GM21737 (cell line): Measurements from ENCODE around the gene LBHD2.

ENCODE experiments used
- ATAC-seq: cut with Tn5 transposase; IDR thresholded peaks from one replicate; pipeline ENCODE4 v1.9.1; 2021; ENCODE audit warnings: mild to moderate bottlenecking, moderate library complexity; ENCODE audit not compliant: unreplicated experiment

The LBHD2 gene

DNA sequence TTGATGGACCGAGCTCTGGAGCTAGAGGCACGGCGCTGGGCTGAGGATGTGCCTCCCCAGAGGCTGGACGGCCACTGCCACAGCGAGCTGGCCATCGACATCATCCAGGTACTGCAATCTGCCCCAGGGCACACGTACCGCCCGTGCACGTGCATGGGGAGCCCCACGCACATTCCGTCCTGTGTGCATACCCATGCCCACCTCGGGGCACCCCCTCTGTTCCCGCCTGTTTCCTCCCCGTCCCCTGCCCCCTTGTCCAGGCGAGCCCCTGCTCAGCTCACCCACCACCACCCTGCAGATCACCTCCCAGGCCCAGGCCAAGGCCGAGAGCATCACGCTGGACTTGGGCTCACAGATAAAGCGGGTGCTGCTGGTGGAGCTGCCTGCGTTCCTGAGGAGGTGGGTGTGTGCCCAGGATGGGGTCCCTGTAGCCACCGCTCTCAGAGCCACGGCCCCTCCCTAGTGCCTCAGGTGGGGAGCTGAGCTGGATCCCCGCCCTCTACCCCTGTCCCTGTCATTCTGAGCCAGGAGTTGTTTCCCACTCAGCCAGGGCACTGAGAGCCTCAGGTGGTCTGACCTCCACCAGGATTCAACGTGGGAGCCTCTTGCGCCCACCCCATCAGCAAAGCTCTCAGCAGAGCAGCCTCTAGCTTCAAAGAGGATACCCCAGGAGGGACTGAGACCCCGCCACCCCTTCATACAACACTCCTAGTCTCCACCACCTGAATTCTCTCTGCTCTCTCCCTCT, 46.2 kb downstream of the LBHD2 start:
- no peak for ATAC-seq

GRCh38 chr14:103130965-103131364, 47.0 kb downstream of the LBHD2 start:
- ATAC-seq = no peak

DNA sequence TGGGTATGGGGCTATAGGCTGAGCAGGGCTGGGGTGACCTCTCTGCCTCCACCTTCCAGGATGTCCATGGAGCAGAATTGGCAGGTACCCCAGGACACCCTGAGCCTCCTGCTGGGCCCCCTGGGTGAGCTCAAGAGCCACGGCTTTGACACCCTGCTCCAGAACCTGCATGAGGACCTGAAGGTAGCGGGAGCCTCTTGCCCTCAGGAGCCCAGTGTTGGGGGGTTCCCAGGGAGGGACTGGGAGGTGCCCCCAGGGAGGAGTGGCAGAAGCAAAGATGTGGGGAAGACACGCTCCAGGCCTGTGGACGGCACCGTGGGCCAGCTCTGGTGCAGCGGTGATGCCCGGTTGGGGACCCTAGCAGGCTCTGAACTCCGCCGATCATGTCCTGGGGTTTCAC, 47.6 kb downstream of the LBHD2 start:
- ATAC-seq = no peak

DNA sequence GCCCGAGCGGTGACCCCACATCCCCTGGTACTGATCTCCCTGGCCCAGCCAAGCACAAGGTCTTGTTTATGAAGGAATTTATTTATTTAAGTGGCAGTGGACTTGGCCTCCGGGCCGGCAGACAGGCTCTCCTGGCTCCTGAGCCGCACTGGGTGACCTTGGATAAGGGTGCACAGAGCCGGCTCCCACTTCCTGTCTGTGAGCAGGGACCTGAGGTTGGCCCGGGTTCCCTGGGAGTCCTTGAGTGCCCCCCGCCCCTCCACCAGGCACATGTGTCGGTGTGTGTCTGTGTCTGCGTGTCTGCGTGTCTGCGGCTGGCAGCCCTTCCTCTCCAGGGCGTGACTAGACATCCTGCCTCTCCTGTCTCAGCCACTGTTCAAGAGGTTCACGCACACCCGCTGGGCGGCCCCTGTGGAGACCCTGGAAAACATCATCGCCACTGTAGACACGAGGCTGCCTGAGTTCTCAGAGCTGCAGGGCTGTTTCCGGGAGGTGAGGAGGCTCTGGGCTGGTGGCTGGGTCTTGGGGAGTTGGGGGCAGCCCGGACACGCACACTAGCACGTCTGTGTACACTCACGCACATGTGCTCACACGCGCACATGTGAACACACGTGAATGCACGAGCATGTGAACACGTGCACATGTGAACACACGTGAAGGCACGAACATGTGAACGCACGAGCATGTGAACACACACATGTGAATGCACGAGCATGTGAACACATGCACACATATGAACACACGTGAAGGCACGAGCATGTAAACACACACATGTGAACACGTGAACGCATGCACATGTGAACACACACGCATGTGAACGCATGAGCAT, 48.6 kb downstream of the LBHD2 start:
- no peak for ATAC-seq

DNA sequence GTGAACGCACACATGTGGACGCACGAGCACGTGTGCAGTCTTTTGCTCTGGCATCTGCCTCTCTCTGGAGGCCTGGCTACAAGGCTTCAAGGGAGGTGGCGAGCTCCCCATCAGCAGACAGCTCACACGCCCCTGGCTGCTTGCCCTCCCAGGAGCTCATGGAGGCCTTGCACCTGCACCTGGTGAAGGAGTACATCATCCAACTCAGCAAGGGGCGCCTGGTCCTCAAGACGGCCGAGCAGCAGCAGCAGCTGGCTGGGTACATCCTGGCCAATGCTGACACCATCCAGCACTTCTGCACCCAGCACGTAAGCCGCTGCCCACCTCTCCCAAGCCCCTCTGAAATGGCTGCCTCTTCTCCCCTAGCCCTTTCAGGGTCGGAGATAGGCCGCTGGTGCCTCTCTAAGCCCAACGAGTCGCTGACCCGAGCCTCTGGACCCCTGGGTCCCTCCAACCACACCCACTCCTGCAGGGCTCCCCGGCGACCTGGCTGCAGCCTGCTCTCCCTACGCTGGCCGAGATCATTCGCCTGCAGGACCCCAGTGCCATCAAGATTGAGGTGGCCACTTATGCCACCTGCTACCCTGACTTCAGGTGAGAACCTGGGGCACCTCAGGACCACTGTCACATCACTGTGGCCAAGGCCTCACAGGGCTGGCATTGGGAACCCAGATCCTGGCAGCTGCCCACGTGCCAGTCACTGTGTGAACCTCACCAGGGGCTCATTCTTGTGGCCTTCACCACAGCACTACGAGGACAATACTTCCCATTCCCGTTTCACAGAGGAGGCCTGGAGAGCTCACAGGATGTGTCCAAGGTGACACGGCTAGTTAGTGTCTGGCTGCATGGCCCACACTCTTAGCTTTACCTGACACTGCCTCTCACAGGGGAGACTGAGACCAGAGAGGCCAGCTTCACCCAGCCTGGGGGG, 49.5 kb downstream of the LBHD2 start:
- ATAC-seq = no peak

- ATAC-seq = no peak
These were observed 50.4 kb downstream of the LBHD2 start for GRCh38 chr14:103134405-103134804.

DNA sequence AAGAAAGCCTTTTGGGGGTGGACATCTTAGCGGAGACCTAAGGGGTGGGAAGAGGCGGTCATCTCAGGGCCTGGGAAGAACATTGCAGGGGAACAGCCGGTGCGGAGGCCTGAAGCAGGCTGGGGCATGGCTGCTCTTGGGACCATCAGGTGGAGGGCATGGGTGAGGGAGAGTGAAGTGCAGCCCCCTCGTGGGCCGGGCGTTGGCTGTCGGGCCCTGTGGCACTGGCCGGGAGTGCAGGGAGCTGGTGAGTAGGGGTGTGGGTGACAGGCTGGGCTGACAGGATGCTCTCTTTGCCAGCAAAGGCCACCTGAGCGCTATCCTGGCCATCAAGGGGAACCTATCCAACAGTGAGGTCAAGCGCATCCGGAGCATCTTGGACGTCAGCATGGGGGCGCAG, 50.9 kb downstream of the LBHD2 start:
- ATAC-seq = no peak

- no peak for ATAC-seq
These were observed 51.6 kb downstream of the LBHD2 start for GRCh38 chr14:103135333-103136260.

GRCh38 chr14:103136388-103137271, 52.6 kb downstream of the LBHD2 start:
- ATAC-seq = no peak

GRCh38 chr14:103137689-103138300, 53.8 kb downstream of the LBHD2 start:
- no peak for ATAC-seq

GRCh38 chr14:103138301-103139131, 54.5 kb downstream of the LBHD2 start:
- no peak for ATAC-seq

- ATAC-seq = no peak
These were observed 55.4 kb downstream of the LBHD2 start for GRCh38 chr14:103139132-103140025.
